GM19455 (cell line): ENCODE data around the gene ZFYVE28.

Experiments used
- ATAC-seq: cut with Tn5 transposase; IDR thresholded peaks from one replicate; pipeline ENCODE4 v1.9.1; 2021; ENCODE audit not compliant: unreplicated experiment

ZFYVE28 gene

DNA sequence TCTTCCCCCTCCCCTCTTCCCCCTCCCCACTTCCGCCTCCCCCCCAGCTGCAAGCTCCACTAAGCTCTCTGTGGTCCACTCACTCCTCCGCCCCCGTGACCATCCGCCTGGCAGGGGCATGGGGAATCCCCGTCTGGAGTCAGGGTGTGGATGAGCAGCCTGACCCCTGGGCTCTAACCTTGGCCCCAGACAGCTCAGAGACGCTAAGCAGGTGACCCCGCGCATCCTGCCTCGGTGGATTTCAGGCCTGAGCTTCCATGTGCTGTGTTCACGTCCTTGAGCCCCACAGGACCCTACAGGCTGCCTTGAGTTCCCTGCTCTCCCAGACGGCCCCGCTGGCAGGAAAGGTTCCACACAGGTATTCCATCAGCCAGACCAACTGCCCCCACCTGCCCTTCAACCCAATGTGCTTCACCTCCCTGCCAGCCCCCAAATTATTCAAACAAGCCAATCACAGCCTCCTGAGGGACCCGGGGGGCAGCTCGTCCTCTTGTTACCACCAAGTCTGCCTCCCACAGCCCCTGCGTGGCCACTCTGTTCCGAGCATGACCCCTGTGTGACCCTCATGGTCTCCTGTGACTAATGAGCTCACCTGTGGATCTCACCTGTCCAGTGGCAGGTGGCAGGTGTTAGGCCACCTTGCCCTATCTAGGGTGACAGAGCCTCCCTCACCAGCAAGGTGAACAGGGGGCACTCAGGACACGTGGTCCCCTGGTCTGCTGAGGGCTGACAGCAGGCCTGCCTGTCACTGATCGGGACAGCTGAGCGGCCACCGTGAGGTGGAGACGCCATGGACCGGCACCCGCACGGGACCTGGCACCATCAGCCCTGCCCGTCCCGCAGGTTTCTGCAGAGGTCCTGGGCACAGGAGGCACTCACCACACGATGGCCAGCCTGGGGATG is 83.4 kb downstream of the ZFYVE28 start:
- no peak for ATAC-seq

DNA sequence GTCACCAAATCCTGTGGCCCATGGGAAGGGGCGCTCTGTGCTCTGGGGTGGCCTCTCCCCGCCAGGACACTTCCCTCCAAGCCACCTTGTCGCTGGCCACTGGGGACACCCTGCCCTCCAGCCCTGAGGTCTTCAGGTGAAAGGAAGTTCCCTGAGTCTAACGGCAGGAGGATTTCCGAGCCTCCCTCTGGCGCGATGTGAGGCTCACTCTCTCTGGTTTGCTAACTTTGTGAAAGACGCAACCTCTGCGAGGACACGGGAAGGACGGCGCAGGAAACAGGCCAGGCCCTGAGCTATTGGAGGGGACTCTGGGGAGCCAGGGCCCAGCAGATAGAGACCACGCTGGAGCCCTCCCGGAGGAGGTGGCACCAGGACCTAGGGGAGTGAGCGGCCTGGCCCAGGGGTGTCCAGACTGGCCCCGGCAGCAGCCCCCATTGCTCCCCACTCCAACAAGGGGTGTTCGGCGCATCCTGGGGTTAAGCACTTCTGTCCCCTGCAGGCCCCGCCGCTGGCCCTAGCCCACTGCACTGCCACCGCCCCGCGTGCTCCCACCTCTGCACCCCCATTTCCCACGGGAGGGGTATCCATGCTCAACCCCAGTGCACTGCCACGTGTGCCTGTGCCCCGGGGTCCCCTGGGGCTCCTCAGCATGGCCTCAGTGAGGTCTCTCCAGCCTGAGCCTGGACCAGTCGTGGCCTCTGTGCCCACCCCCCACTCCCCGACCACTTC is 84.4 kb downstream of the ZFYVE28 start:
- no peak for ATAC-seq

DNA sequence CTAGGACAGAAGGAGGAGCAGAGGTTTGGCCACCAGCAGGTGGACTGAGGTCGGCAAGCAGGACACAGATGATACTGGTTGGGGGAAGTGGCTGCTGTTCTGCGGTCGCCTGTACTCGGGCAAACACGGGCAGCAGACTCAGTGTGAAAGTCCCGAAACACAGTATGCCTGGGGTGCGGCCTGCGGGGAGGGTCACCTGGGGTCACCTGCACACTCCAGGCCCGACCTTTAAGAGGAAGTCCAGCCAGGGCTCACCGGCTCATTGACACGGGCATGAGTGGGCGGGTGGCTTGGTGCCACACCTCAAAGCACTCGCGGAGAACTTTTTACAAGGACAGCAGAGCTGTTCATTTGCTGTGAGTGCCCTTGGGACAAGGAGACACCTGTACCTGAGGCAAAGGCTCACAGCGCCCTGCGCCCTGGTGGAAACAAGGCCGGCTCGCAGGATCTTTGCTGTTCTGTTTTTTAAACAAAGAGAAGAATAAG is 85.0 kb downstream of the ZFYVE28 start:
- no peak for ATAC-seq

DNA sequence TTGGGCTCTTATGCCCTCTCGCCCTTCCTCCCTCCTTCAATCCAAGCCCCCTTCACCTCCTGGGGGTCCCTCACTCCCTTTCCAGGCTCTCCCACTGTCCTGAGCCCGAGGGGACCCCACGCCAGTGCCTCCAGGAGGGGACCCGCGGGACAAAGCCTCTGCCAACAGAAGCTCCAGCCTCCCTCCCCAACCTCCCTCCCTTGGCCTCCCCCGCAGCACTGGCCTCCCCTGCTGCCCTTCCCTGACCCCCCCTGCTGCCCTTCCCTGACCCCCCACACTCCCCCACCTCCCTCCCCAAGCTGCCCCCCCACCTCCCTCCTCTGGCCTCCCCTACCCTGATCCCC is 85.5 kb downstream of the ZFYVE28 start:
- ATAC-seq = no peak

DNA sequence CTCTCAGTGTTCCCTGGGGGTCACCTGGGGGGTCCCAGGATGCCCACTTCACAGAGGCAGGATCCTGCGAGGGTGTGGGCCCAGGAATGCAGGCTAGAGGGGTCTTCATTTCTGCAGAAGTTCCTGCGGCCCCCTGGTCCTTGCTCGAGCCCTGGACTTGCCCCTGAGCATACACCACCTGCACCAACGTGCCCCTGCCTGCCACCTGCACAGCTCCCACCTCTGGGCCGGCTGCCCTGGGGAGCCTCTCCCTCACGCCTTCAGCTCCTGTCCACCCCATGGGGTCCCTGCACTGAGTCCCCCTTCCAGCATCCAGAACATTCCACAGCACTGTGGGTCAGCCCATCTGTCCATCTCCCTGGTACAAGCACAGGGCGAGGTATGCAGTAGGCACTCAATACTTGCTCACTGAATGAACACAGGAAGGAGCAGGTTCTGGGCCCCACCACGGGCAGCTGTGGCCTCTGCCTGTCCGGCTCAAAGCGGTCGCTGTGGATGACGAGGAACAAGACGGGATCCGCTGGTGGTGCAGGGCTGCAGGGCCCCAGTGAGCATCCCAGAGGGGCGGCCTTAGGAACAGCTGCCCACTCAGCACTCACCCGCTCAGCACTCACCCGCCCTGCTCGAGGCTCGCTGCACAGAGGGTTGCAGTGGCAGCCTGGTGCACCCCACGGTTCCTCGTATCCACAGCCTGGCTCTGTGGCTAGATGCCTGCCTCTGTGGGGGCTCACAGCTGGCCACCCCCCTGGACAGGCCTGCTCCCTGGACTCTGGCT is 86.1 kb downstream of the ZFYVE28 start:
- no peak for ATAC-seq

DNA sequence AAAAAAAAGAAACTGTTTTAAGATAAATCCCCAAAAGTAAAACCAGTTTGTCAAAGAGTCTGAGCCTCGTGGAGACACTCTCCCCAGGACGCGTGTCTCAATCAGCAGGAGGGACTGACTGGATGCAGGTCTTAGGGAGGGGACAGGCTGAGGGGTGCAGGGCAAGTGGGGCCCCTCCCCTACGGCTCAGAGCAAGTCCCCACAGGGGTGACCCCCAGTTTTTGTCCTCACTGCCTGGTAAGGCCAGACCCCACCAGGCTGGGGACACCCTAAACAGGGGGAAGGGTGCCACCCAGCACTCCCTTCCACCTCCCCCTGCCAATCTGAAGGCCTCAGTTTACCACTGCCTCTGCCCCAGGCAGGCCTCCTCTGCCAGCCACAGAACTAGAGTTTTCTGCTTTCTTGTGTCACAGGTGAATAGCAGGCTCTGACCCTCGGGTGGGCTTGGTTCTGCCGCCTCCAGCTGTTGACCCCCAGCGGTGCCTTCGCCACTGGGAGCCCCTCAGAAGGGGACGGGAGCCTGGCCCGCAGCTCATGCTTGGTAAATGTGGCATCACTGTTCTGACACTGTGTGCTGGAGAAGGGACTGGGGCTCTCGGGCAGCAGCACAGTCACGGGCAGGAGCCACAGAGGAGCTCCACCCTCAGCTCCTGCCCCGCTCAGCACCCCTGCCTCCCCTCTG is 86.8 kb downstream of the ZFYVE28 start:
- ATAC-seq = no peak

DNA sequence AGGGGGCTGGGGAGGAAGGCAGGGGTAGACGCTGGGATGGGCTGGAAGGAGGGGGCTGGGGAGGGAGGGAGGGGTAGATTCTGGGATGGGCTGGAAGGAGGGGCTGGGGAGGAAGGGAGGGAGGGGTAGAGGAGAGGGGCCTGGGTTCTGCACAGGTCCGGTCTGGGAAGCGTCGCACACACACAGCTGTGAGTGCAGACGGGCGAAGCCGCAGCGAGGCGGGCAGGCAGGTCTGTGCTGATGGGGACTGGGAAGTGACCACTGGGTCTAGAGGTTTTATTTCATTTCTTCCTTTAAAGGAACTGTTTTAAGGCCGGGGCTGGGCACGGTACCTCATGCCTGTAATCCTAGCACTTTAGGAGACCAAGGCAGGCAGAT is 87.4 kb downstream of the ZFYVE28 start:
- ATAC-seq = no peak

DNA sequence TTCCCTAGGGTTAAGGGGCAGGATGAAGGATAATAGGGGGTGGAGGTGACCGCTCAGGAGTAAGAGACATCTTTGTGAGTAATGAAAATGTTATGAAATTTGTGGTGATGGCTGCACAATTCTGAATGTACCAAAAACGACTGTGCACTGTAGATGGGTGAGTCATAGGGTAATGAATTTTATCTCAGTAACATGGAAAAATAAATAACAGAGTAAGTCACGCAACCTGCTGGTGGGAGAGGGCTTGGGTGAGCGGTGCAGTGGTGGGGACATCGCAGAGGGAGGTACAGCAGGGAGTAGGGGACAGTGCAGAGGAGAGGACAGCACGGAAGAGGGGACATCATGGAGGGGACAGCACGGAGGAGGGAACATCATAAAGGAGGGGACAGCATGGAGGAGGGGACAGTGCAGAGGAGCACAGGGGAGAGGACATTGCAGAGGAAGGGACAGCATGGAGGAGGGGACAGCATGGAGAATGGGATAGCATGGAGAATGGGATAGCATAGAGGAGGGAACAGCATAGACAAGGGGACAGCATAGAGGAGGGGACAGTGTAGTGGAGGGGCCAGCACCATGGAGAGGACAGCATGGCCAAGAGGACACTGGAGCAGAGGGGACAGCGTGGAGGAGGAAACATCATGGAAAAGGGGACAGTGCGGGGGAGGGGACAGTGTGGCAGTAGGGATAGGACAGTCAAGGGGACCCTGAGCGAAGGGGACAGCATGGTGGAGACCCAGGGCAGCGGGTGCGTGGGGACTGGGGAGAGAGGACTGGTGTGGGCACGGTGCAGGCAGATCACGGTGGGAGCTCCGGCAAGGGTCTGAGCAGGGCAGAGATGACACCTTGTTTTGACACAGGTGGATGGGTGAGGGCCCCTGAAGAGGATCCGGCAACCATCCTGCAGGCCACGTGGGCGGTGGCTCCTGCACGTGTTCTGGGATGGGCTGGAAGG is 88.1 kb downstream of the ZFYVE28 start:
- no peak for ATAC-seq

DNA sequence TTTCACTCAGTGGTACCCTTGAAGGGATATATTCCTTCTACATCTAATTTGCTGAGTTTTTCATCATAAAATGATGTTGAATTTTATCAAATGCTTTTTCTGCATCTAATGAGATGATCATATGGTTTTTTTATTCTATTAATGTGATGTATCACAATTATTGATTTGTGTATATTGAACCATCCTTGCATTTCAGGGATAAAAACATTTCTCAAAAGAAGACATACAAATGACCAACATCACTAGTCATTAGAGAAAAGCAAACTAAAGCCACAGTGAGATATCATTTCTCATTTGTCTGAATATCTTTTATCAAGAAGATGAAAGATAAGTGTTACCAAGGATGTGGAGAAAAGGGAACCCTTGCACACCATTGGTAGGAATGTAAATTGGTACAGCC is 90.9 kb downstream of the ZFYVE28 start:
- no peak for ATAC-seq

DNA sequence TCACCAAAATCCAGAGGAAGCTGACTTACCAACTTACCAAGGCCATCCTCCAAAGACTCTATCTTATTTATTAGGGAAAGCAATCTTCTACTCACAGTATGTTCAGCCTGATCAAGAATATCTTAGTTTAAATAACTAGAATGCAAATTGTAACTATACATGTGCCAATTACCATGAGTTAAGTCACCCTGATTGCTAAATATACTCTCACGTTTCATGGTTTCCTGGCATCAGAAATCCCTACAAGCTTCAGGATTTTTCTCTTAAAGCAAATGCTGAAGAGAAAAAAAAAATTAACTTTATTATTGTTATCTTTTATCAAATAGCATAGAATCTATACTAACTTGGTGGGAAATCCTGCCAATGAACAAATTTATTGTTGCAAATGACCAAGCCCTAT is 93.6 kb downstream of the ZFYVE28 start:
- no peak for ATAC-seq

DNA sequence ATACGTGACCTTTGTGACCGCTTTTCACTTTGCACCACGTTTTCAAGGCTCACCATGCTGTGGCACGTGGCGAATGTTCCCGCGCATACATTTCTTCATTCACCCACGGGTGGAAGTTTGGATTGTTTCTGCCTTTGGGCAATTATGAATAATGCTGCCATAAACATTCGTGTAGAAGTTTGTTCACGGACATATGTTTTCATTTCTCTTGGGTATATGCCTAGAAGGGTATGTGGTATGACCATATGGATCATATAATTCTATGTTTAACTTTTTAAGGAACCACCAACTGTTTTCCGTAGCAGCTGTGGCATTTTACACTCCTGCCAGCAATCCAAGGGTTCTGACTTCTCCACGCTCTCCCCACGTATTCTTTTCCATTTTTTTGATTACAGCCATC is 95.6 kb downstream of the ZFYVE28 start:
- ATAC-seq = no peak

DNA sequence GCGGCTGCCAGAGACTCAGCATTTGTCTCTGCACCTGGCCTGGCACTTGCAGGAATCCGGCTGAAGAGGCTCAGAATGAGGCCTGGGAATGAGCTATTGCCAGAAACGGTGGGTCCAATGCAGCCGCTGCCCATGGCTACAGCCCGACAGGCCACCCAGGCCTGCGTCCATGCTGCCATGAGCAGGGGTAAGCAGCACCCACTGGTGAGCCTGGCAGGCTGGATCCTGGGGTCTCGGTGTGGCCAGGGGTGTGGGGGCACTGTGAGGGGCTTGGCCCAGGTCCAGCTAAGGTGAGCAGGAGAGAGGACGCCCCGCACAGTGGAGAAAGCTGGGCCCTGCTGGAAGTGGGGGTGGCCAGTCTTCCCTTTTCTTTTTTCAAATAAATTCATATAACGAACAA is 96.2 kb downstream of the ZFYVE28 start:
- ATAC-seq = no peak

DNA sequence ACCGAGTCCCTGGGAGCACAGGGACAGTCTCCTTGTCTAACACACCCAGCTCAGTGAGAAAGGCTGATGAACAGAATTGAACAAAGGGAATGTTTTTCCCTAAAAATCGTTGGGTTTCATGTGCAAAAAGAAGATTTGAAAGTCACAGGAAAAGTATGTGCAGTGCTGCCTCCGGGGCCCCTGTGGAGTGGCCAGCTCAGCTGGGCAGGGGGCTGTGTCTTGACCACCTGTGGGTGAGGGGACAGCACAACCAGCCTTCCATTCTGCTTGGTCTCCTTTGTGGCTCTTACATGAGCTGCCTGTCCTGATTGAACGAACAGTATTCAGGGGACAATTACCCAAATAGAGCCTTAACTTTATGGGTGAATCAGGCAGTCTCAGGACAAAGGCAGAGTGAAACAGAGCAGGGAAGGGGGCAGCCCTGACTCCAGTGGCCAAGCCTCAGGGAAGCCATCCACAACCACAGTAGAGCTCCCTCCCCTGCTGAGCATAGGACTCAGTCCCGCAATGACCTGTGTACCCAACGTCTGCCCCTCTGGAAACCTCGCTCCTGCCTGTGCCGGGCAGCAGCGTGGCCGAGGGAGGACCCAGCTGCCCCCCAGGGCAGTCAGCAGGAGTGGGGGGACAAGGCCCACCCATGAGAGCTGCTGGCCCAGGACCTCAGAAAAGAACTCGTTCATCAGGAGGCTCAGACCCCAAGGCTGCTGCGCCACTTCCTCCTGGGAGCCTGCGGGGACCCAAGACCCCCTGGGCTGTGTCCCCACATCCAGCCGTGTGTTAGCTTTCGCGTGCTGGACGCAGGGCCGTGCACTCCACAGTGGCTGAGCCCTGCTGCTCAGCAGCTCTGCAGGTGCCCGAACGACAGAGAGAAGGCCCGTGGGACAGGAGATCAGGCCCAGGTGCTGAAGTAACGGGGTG is 96.9 kb downstream of the ZFYVE28 start:
- no peak for ATAC-seq

DNA sequence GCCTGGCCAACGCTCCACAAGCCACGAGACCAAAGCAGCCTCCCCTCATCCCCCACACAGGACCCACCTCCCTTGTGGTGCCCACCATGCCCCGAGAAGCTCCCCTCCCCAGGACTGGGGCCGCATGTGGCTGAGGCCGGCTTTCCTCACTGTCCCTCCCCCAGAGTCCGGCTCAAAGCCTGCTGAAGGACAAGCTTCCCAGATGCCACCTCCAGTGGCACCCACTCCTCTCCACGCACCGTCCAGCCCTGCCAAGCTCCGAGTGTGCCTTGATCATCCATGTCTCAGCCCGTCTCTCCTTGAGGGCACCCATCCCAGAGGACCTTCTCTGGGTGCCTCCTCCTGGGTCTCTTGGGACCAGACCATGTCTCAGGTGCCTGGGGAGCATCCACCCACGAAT is 97.7 kb downstream of the ZFYVE28 start:
- ATAC-seq = no peak

DNA sequence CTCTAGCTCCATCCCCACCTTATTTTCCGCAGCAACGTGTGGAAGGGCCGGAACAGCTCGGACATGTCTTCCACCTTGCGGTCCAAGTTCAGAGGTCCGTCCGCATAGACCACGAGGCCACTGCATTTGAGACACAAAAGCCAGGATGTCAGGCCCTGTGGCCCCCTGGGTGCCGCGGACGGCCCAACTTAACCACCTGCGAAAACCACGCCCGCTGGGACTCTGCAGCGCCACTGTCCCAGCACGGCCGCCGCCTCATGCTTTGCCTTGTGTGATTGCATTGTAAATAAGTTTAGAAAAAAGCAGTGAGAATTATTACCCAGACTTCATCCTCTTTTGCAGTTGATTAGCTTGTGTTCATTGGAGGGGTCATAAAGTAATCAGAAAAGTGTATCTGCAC is 98.3 kb downstream of the ZFYVE28 start:
- no peak for ATAC-seq

DNA sequence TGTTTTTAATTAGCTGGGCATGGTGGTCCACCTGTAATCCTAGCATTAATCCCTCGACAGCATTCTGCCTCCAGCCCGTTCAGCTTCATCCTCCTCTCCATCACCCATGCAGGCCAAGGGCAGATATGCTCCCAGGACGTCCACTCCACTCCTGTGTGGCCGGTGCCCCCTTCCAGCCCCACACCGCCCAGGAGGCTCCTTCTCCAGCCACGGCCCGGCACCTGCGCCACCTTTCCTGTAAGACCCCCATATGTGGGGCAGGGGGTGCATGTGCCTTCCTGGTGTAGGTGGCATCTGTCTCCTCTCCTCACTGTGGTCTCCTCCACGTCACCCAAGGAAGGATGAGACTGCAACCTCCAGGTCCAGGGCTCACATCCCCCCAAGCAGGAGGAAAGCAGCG is 99.6 kb downstream of the ZFYVE28 start:
- ATAC-seq = no peak

DNA sequence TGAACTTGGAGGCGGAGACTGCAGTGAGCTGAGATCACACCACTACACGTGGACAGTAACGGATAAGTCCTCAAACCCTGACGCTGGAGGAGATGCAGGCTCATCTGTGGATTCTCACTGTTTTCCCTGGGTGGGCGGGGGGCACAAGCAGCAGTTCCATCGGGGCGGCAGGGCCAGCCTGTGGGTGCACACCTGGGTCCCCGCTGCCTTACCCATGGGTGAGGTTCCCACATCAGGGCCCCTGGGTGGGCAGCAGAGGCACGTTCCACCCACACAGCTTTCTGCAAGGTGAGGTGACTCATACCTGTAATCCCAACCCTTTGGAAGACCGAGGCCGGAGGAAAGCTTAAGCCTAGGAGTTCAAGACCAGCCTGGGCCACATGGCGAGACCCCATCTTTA is 100.0 kb downstream of the ZFYVE28 start:
- ATAC-seq = no peak

DNA sequence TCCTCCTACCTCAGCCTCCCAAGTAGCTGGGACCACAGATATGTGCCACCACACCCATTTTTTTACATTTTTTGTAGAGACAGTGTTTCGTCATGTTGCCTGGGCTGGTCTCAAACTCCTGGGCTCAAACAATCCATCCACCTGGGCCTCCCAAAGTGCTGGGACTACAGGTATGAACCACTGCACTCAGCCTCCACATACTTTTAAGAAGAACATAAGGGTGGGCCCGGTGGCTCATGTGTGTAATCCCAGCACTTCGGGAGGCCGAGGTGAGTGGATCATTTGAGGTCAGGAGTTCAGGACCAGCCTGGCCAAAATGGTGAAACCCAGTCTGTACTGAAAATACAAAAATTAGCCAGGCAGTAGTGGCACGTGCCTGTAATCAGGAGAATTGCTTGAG is 105.1 kb downstream of the ZFYVE28 start:
- no peak for ATAC-seq
